ENCODE data around the gene KLLN. TPM values are rescaled to one million over a fixed set of nuclear protein-coding genes. Genes with fewer than 3 reads are reported as not detected.

The KLLN gene
- total RNA-seq, 1 experiment from 2014 or later = 1.3 TPM

DNA sequence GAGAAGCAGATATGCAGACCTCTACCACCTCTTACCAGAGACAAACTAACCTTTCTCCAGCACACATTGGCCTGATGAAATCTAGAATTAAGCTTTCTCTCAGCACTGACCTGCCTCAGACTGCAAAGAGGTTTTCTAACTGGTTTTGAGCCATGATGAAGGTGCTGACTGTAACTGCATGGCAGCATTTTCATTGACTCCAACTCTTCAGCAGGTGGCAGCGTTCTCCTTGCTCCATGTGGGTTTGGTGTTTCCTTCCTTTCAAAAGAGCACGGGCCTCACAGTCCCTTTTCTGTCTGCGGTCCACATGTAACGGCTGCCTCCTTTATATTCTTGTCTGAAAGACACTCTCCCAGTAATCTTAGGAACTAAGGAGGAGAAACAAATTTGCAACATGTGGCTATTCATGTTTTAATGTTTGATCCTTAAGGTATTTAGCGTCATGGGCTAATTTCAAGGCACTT lies 12.6 kb downstream of the KLLN start:
- no TSS peak for BruUV-seq (replicated peaks)
- in situ Hi-C loops (cut with HindIII; ENCODE audit: low pct_unique_long_range_greater_than_20kb, low sequenced_read_pairs) = no loop called here
- Histone ChIP-seq H3K4me1 (ENCODE audit: control insufficient read depth, insufficient read depth, low read length) (peaks cover 13% of the 10 kb centered on the region), H3K27me3 (ENCODE audit: control insufficient read depth, insufficient read depth, low read length) (no peaks in the 10 kb centered on the region), H3K36me3 (ENCODE audit: control insufficient read depth, insufficient read depth, low read length) (no peaks in the 10 kb centered on the region), H3K9me3 (ENCODE audit: control insufficient read depth, insufficient read depth, low read depth, low read length) (no peaks in the 10 kb centered on the region), H3K27ac (ENCODE audit: low read length) (peak overlapping the region; percentile 35; the same call in 1 of the 2 replicates), H3K4me3 (ENCODE audit: low read depth in 2 of 2, low read length in 2 of 2) (no peak overlapping the region)
- intact Hi-C loops (cut with micrococcal nuclease; ENCODE audit: unreplicated experiment) = loop anchor here (2.0 kb wide), 1 partner anchor 702 kb away; no protein-coding TSS in a partner anchor
- TF ChIP-seq REST (IDR thresholded peaks at IDR 0.05; ENCODE audit: insufficient read depth in 1 of 2, low read depth in 2 of 2, low read length in 1 of 2) (no peak), CTCF (IDR thresholded peaks at IDR 0.05) (peak; percentile 89)
- ATAC-seq = peak; percentile 95
- DNase-seq (ENCODE audit: low read depth, low spot score) = no peak
- ChIA-PET CTCF (interaction anchor here (1.2 to 1.3 kb wide), 2 partner anchors 12 to 538 kb away, joined by 3 to 6 read pairs; no protein-coding TSS in a partner anchor), POLR2A (interaction anchor here (0.6 kb wide), 1 partner anchor 250 kb away, joined by 3 read pairs; no protein-coding TSS in a partner anchor)

- intact Hi-C loops (cut with micrococcal nuclease; ENCODE audit: unreplicated experiment) = no loop called here
These were observed 14.3 kb downstream of the KLLN start for GRCh38 chr10:87849001-87849400.

More at GRCh38 chr10:87849001-87849400, 14.3 kb downstream of the KLLN start:
- Histone ChIP-seq H3K27ac (ENCODE audit: low read length) (no peak overlapping the region), H3K4me1 (ENCODE audit: control insufficient read depth, insufficient read depth, low read length) (peaks cover 23% of the 10 kb centered on the region), H3K4me3 (ENCODE audit: low read depth in 2 of 2, low read length in 2 of 2) (no peak overlapping the region), H3K36me3 (ENCODE audit: control insufficient read depth, insufficient read depth, low read length) (no peaks in the 10 kb centered on the region), H3K9me3 (ENCODE audit: control insufficient read depth, insufficient read depth, low read depth, low read length) (no peaks in the 10 kb centered on the region), H3K27me3 (ENCODE audit: control insufficient read depth, insufficient read depth, low read length) (no peaks in the 10 kb centered on the region)
- POLR2A ChIA-PET = no interaction called here
- ATAC-seq (no peak), DNase-seq (ENCODE audit: low read depth, low spot score) (no peak)
- BruUV-seq (replicated peaks) = no TSS peak
- CTCF ChIA-PET = no interaction called here
- no peak for TF ChIP-seq POLR2AphosphoS5 (IDR thresholded peaks at IDR 0.05; ENCODE audit: low read depth, low read length)
- TF ChIP-seq TCF7L2 (IDR thresholded peaks at IDR 0.05; ENCODE audit: low read depth, low read length) = no peak
- no peak for TF ChIP-seq CTCF (IDR thresholded peaks at IDR 0.05)
- no peak for TF ChIP-seq REST (IDR thresholded peaks at IDR 0.05; ENCODE audit: insufficient read depth in 1 of 2, low read depth in 2 of 2, low read length in 1 of 2)
- TF ChIP-seq SIN3A (IDR thresholded peaks at IDR 0.05; ENCODE audit: borderline replicate concordance, insufficient read depth, low read depth, low read length) = no peak
- in situ Hi-C loops (cut with HindIII; ENCODE audit: low pct_unique_long_range_greater_than_20kb, low sequenced_read_pairs) = no loop called here
